Activated T-helper 2 cell treated with anti-CD3 and anti-CD28 coated beads, Interferon-gamma antibody, Interleukin-2, Interleukin-4, amounts not matched to agents 10 μg/mL and 5 μg/mL and 100 μg/mL, durations not matched to agents 14 hours and 24 hours and 36 hours (primary cell): ENCODE data around the gene MALRD1. TPM values are rescaled to one million over a fixed set of nuclear protein-coding genes. Genes with fewer than 3 reads are reported as not detected.

Experiments
- DNase-seq: peaks from one replicate; pipeline ENCODE4 v3.0.0; 2021; ENCODE audit warnings: low spot score
- H3K27ac Mint-ChIP-seq: one replicate; pipeline ENCODE4 v1.8.0; 2021; ENCODE audit warnings: mixed read lengths
- H3K27me3 Mint-ChIP-seq: one replicate; pipeline ENCODE4 v1.8.0; 2021; ENCODE audit warnings: low read depth, mixed read lengths
- H3K36me3 Mint-ChIP-seq: one replicate; pipeline ENCODE4 v1.8.0; 2021; ENCODE audit warnings: low read depth, mixed read lengths
- H3K4me1 Mint-ChIP-seq: one replicate; pipeline ENCODE4 v1.8.0; 2021; ENCODE audit warnings: low read depth, mixed read lengths
- H3K4me3 Mint-ChIP-seq: one replicate; pipeline ENCODE4 v1.8.0; 2021; ENCODE audit warnings: low read depth, mild to moderate bottlenecking, moderate library complexity, mixed read lengths
- H3K9me3 Mint-ChIP-seq: one replicate; pipeline ENCODE4 v1.8.0; 2021; ENCODE audit warnings: mixed read lengths
- intact Hi-C: fragments of 100-400 bp; cut with micrococcal nuclease; formaldehyde crosslinking; loops from one replicate; pipeline ENCODE4 v1.15.1; 2023
- total RNA-seq: library from RNA; stranded (reverse); gene quantifications from 2 replicates; pipeline ENCODE4 v1.2.3, GENCODE V29; 2022

MALRD1 gene
- total RNA-seq, 1 donor from 2014 or later: not detected

- Mint-ChIP-seq H3K4me3 (no peak overlapping the region), H3K27me3 (no peaks in the 10 kb centered on the region), H3K27ac (no peak overlapping the region), H3K4me1 (no peaks in the 10 kb centered on the region), H3K9me3 (peaks cover 30% of the 10 kb centered on the region), H3K36me3 (no peaks in the 10 kb centered on the region)
- DNase-seq: no peak
- intact Hi-C loops: no loop called here
These were observed 207.7 kb downstream of the MALRD1 start for GRCh38 chr10:19256331-19256730.

GRCh38 chr10:19263262-19263661, 214.7 kb downstream of the MALRD1 start:
- intact Hi-C loops: no loop called here
- Mint-ChIP-seq H3K27me3 (no peaks in the 10 kb centered on the region), H3K36me3 (no peaks in the 10 kb centered on the region), H3K4me3 (no peak overlapping the region), H3K27ac (no peak overlapping the region), H3K4me1 (no peaks in the 10 kb centered on the region), H3K9me3 (peaks cover 44% of the 10 kb centered on the region)
- no peak for DNase-seq

GRCh38 chr10:19283285-19283684, 234.7 kb downstream of the MALRD1 start:
- DNase-seq: no peak
- Mint-ChIP-seq H3K4me1 (no peaks in the 10 kb centered on the region), H3K27ac (no peak overlapping the region), H3K27me3 (no peaks in the 10 kb centered on the region), H3K9me3 (peaks cover 26% of the 10 kb centered on the region), H3K36me3 (no peaks in the 10 kb centered on the region), H3K4me3 (no peak overlapping the region)
- intact Hi-C loops: no loop called here

- intact Hi-C loops: no loop called here
- peaks cover 27% of the 10 kb centered on the region for H3K9me3 Mint-ChIP-seq
- no peaks in the 10 kb centered on the region for H3K4me1 Mint-ChIP-seq
- H3K36me3 Mint-ChIP-seq: no peaks in the 10 kb centered on the region
- H3K27ac Mint-ChIP-seq: no peak overlapping the region
- no peak overlapping the region for H3K4me3 Mint-ChIP-seq
- H3K27me3 Mint-ChIP-seq: no peaks in the 10 kb centered on the region
- no peak for DNase-seq
These were observed 235.2 kb downstream of the MALRD1 start for GRCh38 chr10:19283786-19284185.

GRCh38 chr10:19290770-19291169, 242.2 kb downstream of the MALRD1 start:
- peaks cover 19% of the 10 kb centered on the region for H3K9me3 Mint-ChIP-seq
- H3K4me1 Mint-ChIP-seq: no peaks in the 10 kb centered on the region
- intact Hi-C loops: no loop called here
- no peaks in the 10 kb centered on the region for H3K36me3 Mint-ChIP-seq
- no peak overlapping the region for H3K27ac Mint-ChIP-seq
- no peak for DNase-seq
- H3K27me3 Mint-ChIP-seq: no peaks in the 10 kb centered on the region
- H3K4me3 Mint-ChIP-seq: no peak overlapping the region

- Mint-ChIP-seq H3K4me1 (no peaks in the 10 kb centered on the region), H3K27me3 (no peaks in the 10 kb centered on the region), H3K27ac (no peak overlapping the region), H3K9me3 (peaks cover 11% of the 10 kb centered on the region), H3K36me3 (no peaks in the 10 kb centered on the region), H3K4me3 (no peak overlapping the region)
- no peak for DNase-seq
- intact Hi-C loops: no loop called here
These were observed 245.6 kb downstream of the MALRD1 start for GRCh38 chr10:19294233-19294632.

GRCh38 chr10:19299645-19300044, 251.0 kb downstream of the MALRD1 start:
- DNase-seq: no peak
- H3K36me3 Mint-ChIP-seq: no peaks in the 10 kb centered on the region
- no peaks in the 10 kb centered on the region for H3K27me3 Mint-ChIP-seq
- peaks cover 7% of the 10 kb centered on the region for H3K9me3 Mint-ChIP-seq
- H3K4me3 Mint-ChIP-seq: no peak overlapping the region
- no peak overlapping the region for H3K27ac Mint-ChIP-seq
- intact Hi-C loops: no loop called here
- H3K4me1 Mint-ChIP-seq: no peaks in the 10 kb centered on the region

GRCh38 chr10:19302117-19302516, 253.5 kb downstream of the MALRD1 start:
- Mint-ChIP-seq H3K9me3 (peaks cover 7% of the 10 kb centered on the region), H3K27me3 (no peaks in the 10 kb centered on the region), H3K27ac (no peak overlapping the region), H3K36me3 (no peaks in the 10 kb centered on the region), H3K4me3 (no peak overlapping the region), H3K4me1 (no peaks in the 10 kb centered on the region)
- intact Hi-C loops: no loop called here
- no peak for DNase-seq

- no peak overlapping the region for H3K4me3 Mint-ChIP-seq
- H3K27me3 Mint-ChIP-seq: no peaks in the 10 kb centered on the region
- no peak for DNase-seq
- intact Hi-C loops: no loop called here
- H3K36me3 Mint-ChIP-seq: no peaks in the 10 kb centered on the region
- no peaks in the 10 kb centered on the region for H3K9me3 Mint-ChIP-seq
- H3K27ac Mint-ChIP-seq: no peak overlapping the region
- H3K4me1 Mint-ChIP-seq: no peaks in the 10 kb centered on the region
These were observed 261.5 kb downstream of the MALRD1 start for GRCh38 chr10:19310066-19310465.

- Mint-ChIP-seq H3K4me3 (no peak overlapping the region), H3K27ac (no peak overlapping the region), H3K9me3 (no peaks in the 10 kb centered on the region), H3K27me3 (no peaks in the 10 kb centered on the region), H3K4me1 (no peaks in the 10 kb centered on the region), H3K36me3 (no peaks in the 10 kb centered on the region)
- intact Hi-C loops: no loop called here
- no peak for DNase-seq
These were observed 267.7 kb downstream of the MALRD1 start for GRCh38 chr10:19316204-19316870.

- intact Hi-C loops: no loop called here
- Mint-ChIP-seq H3K36me3 (no peaks in the 10 kb centered on the region), H3K27ac (no peak overlapping the region), H3K27me3 (no peaks in the 10 kb centered on the region), H3K4me1 (no peaks in the 10 kb centered on the region), H3K4me3 (no peak overlapping the region), H3K9me3 (no peaks in the 10 kb centered on the region)
- DNase-seq: no peak
These were observed 269.4 kb downstream of the MALRD1 start for GRCh38 chr10:19317952-19318351.

GRCh38 chr10:19325581-19325980, 277.0 kb downstream of the MALRD1 start:
- no peaks in the 10 kb centered on the region for H3K27me3 Mint-ChIP-seq
- no peak overlapping the region for H3K27ac Mint-ChIP-seq
- no peaks in the 10 kb centered on the region for H3K9me3 Mint-ChIP-seq
- no peaks in the 10 kb centered on the region for H3K36me3 Mint-ChIP-seq
- no peak overlapping the region for H3K4me3 Mint-ChIP-seq
- DNase-seq: no peak
- intact Hi-C loops: no loop called here
- no peaks in the 10 kb centered on the region for H3K4me1 Mint-ChIP-seq

- intact Hi-C loops: no loop called here
- H3K9me3 Mint-ChIP-seq: no peaks in the 10 kb centered on the region
- H3K4me3 Mint-ChIP-seq: no peak overlapping the region
- no peaks in the 10 kb centered on the region for H3K27me3 Mint-ChIP-seq
- no peaks in the 10 kb centered on the region for H3K36me3 Mint-ChIP-seq
- H3K4me1 Mint-ChIP-seq: no peaks in the 10 kb centered on the region
- H3K27ac Mint-ChIP-seq: no peak overlapping the region
- no peak for DNase-seq
These were observed 280.0 kb downstream of the MALRD1 start for GRCh38 chr10:19328582-19328981.

GRCh38 chr10:19329475-19329874, 280.9 kb downstream of the MALRD1 start:
- Mint-ChIP-seq H3K4me1 (no peaks in the 10 kb centered on the region), H3K36me3 (no peaks in the 10 kb centered on the region), H3K27me3 (no peaks in the 10 kb centered on the region), H3K9me3 (peaks cover 6% of the 10 kb centered on the region), H3K4me3 (no peak overlapping the region), H3K27ac (no peak overlapping the region)
- intact Hi-C loops: no loop called here
- DNase-seq: no peak
